Lower leg skin (tissue), 4 donors: ENCODE results near the gene CCN5. TPM values are rescaled to one million over a fixed set of nuclear protein-coding genes. Genes with fewer than 3 reads are reported as not detected.
"Not testable (repeated sequence)": the region's sequence is repeated elsewhere in the genome, so short reads cannot be mapped to it uniquely, and the experiment has no call there.

Source experiments
- DNase-seq, 2 donors: peaks; one replicate each; pipeline ENCODE4 v3.0.0-alpha.2; 2019; ENCODE audit warnings: low spot score in 2 of 2
- H3K4me3 ChIP-seq: fragments of 200-600 bp; sonication (generic); 2 replicates; pipeline ENCODE4 v1.5.1; 2017; ENCODE audit warnings: mild to moderate bottlenecking, low read depth; ENCODE audit not compliant: poor library complexity, severe bottlenecking
- CTCF ChIP-seq, 3 donors: fragments of 450-650 bp; IDR thresholded peaks; one replicate each; pipeline ENCODE4 v1.5.1; 2016; ENCODE audit warnings: antibody characterized with exemption in 3 of 3, mild to moderate bottlenecking in 3 of 3, moderate library complexity in 2 of 3
- POLR2A ChIP-seq, 2 donors: fragments of 450-650 bp; IDR thresholded peaks; one replicate each; pipeline ENCODE4 v1.6.1; 2016 to 2017; ENCODE audit warnings: antibody characterized with exemption in 2 of 2, mild to moderate bottlenecking in 1 of 2, moderate library complexity in 1 of 2
- WGBS, 2 donors: methylation state at CpG; one replicate each; pipeline ENCODE4 v1.1.5; 2018; 5-methylcytosine and 5-hydroxymethylcytosine counted together
- intact Hi-C: fragments of 100-400 bp; cut with DNase I; formaldehyde crosslinking; loops from one replicate; pipeline ENCODE4 v1.15.0; 2023; ENCODE audit warnings: low total_unique reads
- total RNA-seq, 4 donors: library from RNA; depleted of rRNA; stranded (reverse); fragments of >200 nt; gene quantifications; one replicate each; pipeline ENCODE4 v1.1.0, GENCODE V29; 2016

The CCN5 gene
- total RNA-seq, 4 donors from 2014 or later, result 50.8 to 481 (median 81.3) TPM

- 69 to 71% methylated on average over 10 of the region's 10 CpGs for WGBS, 2 donors
- no peak for DNase-seq
- TF ChIP-seq POLR2A (IDR thresholded peaks at IDR 0.05) (no peak), CTCF (IDR thresholded peaks at IDR 0.05) (no peak)
- no peak overlapping the region for H3K4me3 ChIP-seq
- intact Hi-C loops, result no loop called here
These were observed 43.3 kb downstream of the CCN5 start for GRCh38 chr20:44758247-44759101.

GRCh38 chr20:44759595-44759994 lies 44.4 kb downstream of the CCN5 start:
- no peak for DNase-seq
- H3K4me3 ChIP-seq, result no peak overlapping the region
- TF ChIP-seq CTCF (IDR thresholded peaks at IDR 0.05) (no peak), POLR2A (IDR thresholded peaks at IDR 0.05) (no peak)
- 50 to 56% methylated on average over 1 of the region's 1 CpG for WGBS, 2 donors
- intact Hi-C loops, result no loop called here

- H3K4me3 ChIP-seq, result no peak overlapping the region
- WGBS, 2 donors, result 48 to 57% methylated on average over 3 of the region's 3 CpGs
- intact Hi-C loops, result no loop called here
- DNase-seq, result no peak
- TF ChIP-seq POLR2A (IDR thresholded peaks at IDR 0.05), result no peak
- TF ChIP-seq CTCF (IDR thresholded peaks at IDR 0.05), result no peak
These were observed 46.3 kb downstream of the CCN5 start for GRCh38 chr20:44761423-44761822.

- no peak for TF ChIP-seq POLR2A (IDR thresholded peaks at IDR 0.05)
- TF ChIP-seq CTCF (IDR thresholded peaks at IDR 0.05), result no peak
- 65 to 70% methylated on average over 10 of the region's 10 CpGs for WGBS, 2 donors
- H3K4me3 ChIP-seq, result no peak overlapping the region
- no peak for DNase-seq
- intact Hi-C loops, result no loop called here
These were observed 47.4 kb downstream of the CCN5 start for GRCh38 chr20:44762466-44763140.

- DNase-seq, intact Hi-C loops, H3K4me3 ChIP-seq: not testable (repeated sequence)
- 81 to 91% methylated on average over 3 of the region's 3 CpGs for WGBS, 2 donors
These were observed 48.6 kb downstream of the CCN5 start for GRCh38 chr20:44763798-44764197.

- DNase-seq, result no peak
- TF ChIP-seq POLR2A (IDR thresholded peaks at IDR 0.05) (no peak), CTCF (IDR thresholded peaks at IDR 0.05) (no peak)
- WGBS, 2 donors, result 52 to 54% methylated on average over 4 of the region's 4 CpGs
- intact Hi-C loops, result no loop called here
- H3K4me3 ChIP-seq, result no peak overlapping the region
These were observed 49.9 kb downstream of the CCN5 start for GRCh38 chr20:44765091-44765490.
